Activated CD4-positive, alpha-beta T cell treated with anti-CD3 and anti-CD28 coated beads, Interleukin-2, amount 10 ng/mL, durations not matched to agents 7 days and 5 days (primary cell): ENCODE data around the gene WNT6. TPM values are rescaled to one million over a fixed set of nuclear protein-coding genes. Genes with fewer than 3 reads are reported as not detected.
A peak's percentile ranks its signal among the peaks of the same experiment; 100 is the strongest.
"Not testable (repeated sequence)": the region's sequence is repeated elsewhere in the genome, so short reads cannot be mapped to it uniquely, and the experiment has no call there.

Source experiments
- CTCF ChIA-PET: fragments of 350-600 bp; sonication (Branson Sonifier 250); formaldehyde crosslinking; loops from one replicate; lab custom pipeline; 2021; ENCODE audit warnings: antibody characterized with exemption; lab: Charles Lee
- POLR2A ChIA-PET: fragments of 350-600 bp; sonication (Branson Sonifier 250); formaldehyde crosslinking; loops from one replicate; lab custom pipeline; 2021; ENCODE audit warnings: antibody characterized with exemption; lab: Charles Lee
- DNase-seq: peaks from one replicate; pipeline ENCODE4 v3.0.0-alpha.2; 2020
- H3K27ac Mint-ChIP-seq: one replicate; pipeline ENCODE4 v1.8.0; 2021; ENCODE audit warnings: mild to moderate bottlenecking, moderate library complexity, mixed read lengths
- H3K27me3 Mint-ChIP-seq: one replicate; pipeline ENCODE4 v1.8.0; 2021; ENCODE audit warnings: mixed read lengths
- H3K36me3 Mint-ChIP-seq: one replicate; pipeline ENCODE4 v1.8.0; 2021; ENCODE audit warnings: low read depth, mixed read lengths
- H3K4me1 Mint-ChIP-seq: one replicate; pipeline ENCODE4 v1.8.0; 2021; ENCODE audit warnings: mixed read lengths
- H3K4me3 Mint-ChIP-seq: one replicate; pipeline ENCODE4 v1.8.0; 2021; ENCODE audit warnings: mild to moderate bottlenecking, moderate library complexity, mixed read lengths
- H3K9me3 Mint-ChIP-seq: one replicate; pipeline ENCODE4 v1.8.0; 2021; ENCODE audit warnings: mixed read lengths
- total RNA-seq, 2 experiments: library from RNA; stranded (reverse); gene quantifications; one replicate each; pipeline ENCODE4 v1.2.3, GENCODE V29; 2021

WNT6 gene
- total RNA-seq, 2 experiments from 2014 or later, result not detected

- Mint-ChIP-seq H3K27me3 (peaks cover 25% of the 10 kb centered on the region), H3K27ac (no peak overlapping the region)
- POLR2A ChIA-PET, result no interaction called here
Measured at GRCh38 chr2:218832520-218832919, 27.1 kb upstream of the WNT6 start.

GRCh38 chr2:218833023-218833609 lies 26.5 kb upstream of the WNT6 start:
- H3K27me3 Mint-ChIP-seq, result peaks cover 29% of the 10 kb centered on the region
- CTCF ChIA-PET, result interaction anchor here (1.0 kb wide), 1 partner anchor 15 kb away, joined by 5 read pairs; no protein-coding TSS in a partner anchor
- H3K4me3 Mint-ChIP-seq, result no peak overlapping the region
- H3K36me3 Mint-ChIP-seq, result no peaks in the 10 kb centered on the region
- peaks cover 5% of the 10 kb centered on the region for H3K9me3 Mint-ChIP-seq
- no peaks in the 10 kb centered on the region for H3K4me1 Mint-ChIP-seq
- DNase-seq, result no peak
- POLR2A ChIA-PET, result no interaction called here
- no peak overlapping the region for H3K27ac Mint-ChIP-seq

More at GRCh38 chr2:218832520-218832919, 27.1 kb upstream of the WNT6 start:
- CTCF ChIA-PET, result interaction anchor here (0.8 to 1.2 kb wide), 2 partner anchors 10 to 15 kb away, joined by 3 read pairs; no protein-coding TSS in a partner anchor
- Mint-ChIP-seq H3K9me3 (peaks cover 4% of the 10 kb centered on the region), H3K4me3 (no peak overlapping the region), H3K36me3 (no peaks in the 10 kb centered on the region), H3K4me1 (no peaks in the 10 kb centered on the region)
- no peak for DNase-seq

- POLR2A ChIA-PET, result no interaction called here
Measured at GRCh38 chr2:218834685-218835084, 24.9 kb upstream of the WNT6 start.

GRCh38 chr2:218837495-218837894 lies 22.1 kb upstream of the WNT6 start:
- no peak for DNase-seq
- Mint-ChIP-seq H3K4me1 (no peaks in the 10 kb centered on the region), H3K36me3 (no peaks in the 10 kb centered on the region), H3K27ac (no peak overlapping the region), H3K9me3 (peaks cover 5% of the 10 kb centered on the region), H3K4me3 (no peak overlapping the region), H3K27me3 (peaks cover 43% of the 10 kb centered on the region)
- ChIA-PET CTCF (interaction anchor here (1.3 to 1.4 kb wide), 2 partner anchors 10 to 127 kb away, joined by 3 to 5 read pairs; no protein-coding TSS in a partner anchor), POLR2A (no interaction called here)

More at GRCh38 chr2:218834685-218835084, 24.9 kb upstream of the WNT6 start:
- CTCF ChIA-PET, result interaction anchor here (0.5 to 0.9 kb wide), 2 partner anchors 10 to 13 kb away, joined by 3 to 7 read pairs; no protein-coding TSS in a partner anchor
- Mint-ChIP-seq H3K4me1 (no peaks in the 10 kb centered on the region), H3K4me3 (no peak overlapping the region), H3K9me3 (peaks cover 5% of the 10 kb centered on the region), H3K27me3 (peaks cover 40% of the 10 kb centered on the region), H3K27ac (no peak overlapping the region), H3K36me3 (no peaks in the 10 kb centered on the region)
- no peak for DNase-seq

GRCh38 chr2:218839430-218839829 lies 20.2 kb upstream of the WNT6 start:
- ChIA-PET CTCF (interaction anchor here (0.6 kb wide), 1 partner anchor 730 kb away, joined by 3 read pairs; no protein-coding TSS in a partner anchor), POLR2A (no interaction called here)
- Mint-ChIP-seq H3K27ac (no peak overlapping the region), H3K4me3 (no peak overlapping the region), H3K27me3 (peaks cover 46% of the 10 kb centered on the region), H3K36me3 (no peaks in the 10 kb centered on the region), H3K4me1 (no peaks in the 10 kb centered on the region), H3K9me3 (peaks cover 5% of the 10 kb centered on the region)
- no peak for DNase-seq

GRCh38 chr2:218839888-218840287 lies 19.7 kb upstream of the WNT6 start:
- POLR2A ChIA-PET, result no interaction called here
- CTCF ChIA-PET, result no interaction called here
- Mint-ChIP-seq H3K27ac (no peak overlapping the region), H3K9me3 (peaks cover 5% of the 10 kb centered on the region), H3K4me3 (no peak overlapping the region), H3K27me3 (peaks cover 43% of the 10 kb centered on the region), H3K36me3 (no peaks in the 10 kb centered on the region), H3K4me1 (no peaks in the 10 kb centered on the region)
- DNase-seq, result no peak

- POLR2A ChIA-PET, H3K36me3 Mint-ChIP-seq, H3K4me1 Mint-ChIP-seq, DNase-seq, H3K27ac Mint-ChIP-seq, H3K4me3 Mint-ChIP-seq, H3K9me3 Mint-ChIP-seq: not testable (repeated sequence)
- peaks cover 21% of the 10 kb centered on the region for H3K27me3 Mint-ChIP-seq
- CTCF ChIA-PET, result interaction anchor here (0.6 kb wide), 1 partner anchor 10 kb away, joined by 7 read pairs; no protein-coding TSS in a partner anchor
Measured at GRCh38 chr2:218844334-218844733, 15.3 kb upstream of the WNT6 start.

- H3K36me3 Mint-ChIP-seq, H3K4me1 Mint-ChIP-seq, H3K9me3 Mint-ChIP-seq, DNase-seq, POLR2A ChIA-PET, H3K4me3 Mint-ChIP-seq, H3K27ac Mint-ChIP-seq: not testable (repeated sequence)
- peaks cover 17% of the 10 kb centered on the region for H3K27me3 Mint-ChIP-seq
- CTCF ChIA-PET, result interaction anchor here (0.5 to 2.6 kb wide), 54 partner anchors 10 to 639 kb away, joined by 3 to 26 read pairs (median 4); partner anchors contain the start of genes BCS1L, CYP27A1, PRKAG3 and WNT6
Measured at GRCh38 chr2:218846963-218847362, 12.6 kb upstream of the WNT6 start.

GRCh38 chr2:218849721-218850120 lies 9.9 kb upstream of the WNT6 start:
- ChIA-PET CTCF (interaction anchor here (1.4 to 2.2 kb wide), 3 partner anchors 15 to 139 kb away, joined by 3 to 5 read pairs (median 4); no protein-coding TSS in a partner anchor), POLR2A (no interaction called here)
- Mint-ChIP-seq H3K27me3 (peaks cover 31% of the 10 kb centered on the region), H3K36me3 (no peaks in the 10 kb centered on the region), H3K4me1 (peaks cover 2% of the 10 kb centered on the region), H3K9me3 (no peaks in the 10 kb centered on the region), H3K27ac (no peak overlapping the region), H3K4me3 (no peak overlapping the region)
- no peak for DNase-seq

GRCh38 chr2:218850796-218851195 lies 8.8 kb upstream of the WNT6 start:
- Mint-ChIP-seq H3K4me3 (no peak overlapping the region), H3K27me3 (peaks cover 41% of the 10 kb centered on the region), H3K36me3 (no peaks in the 10 kb centered on the region), H3K9me3 (no peaks in the 10 kb centered on the region), H3K4me1 (peaks cover 2% of the 10 kb centered on the region), H3K27ac (no peak overlapping the region)
- ChIA-PET CTCF (interaction anchor here (1.1 to 2.3 kb wide), 5 partner anchors 14 to 140 kb away, joined by 3 to 13 read pairs (median 5); partner anchors contain the start of gene TTLL4), POLR2A (no interaction called here)
- DNase-seq, result no peak

- H3K4me3 Mint-ChIP-seq, result no peak overlapping the region
- no peak overlapping the region for H3K27ac Mint-ChIP-seq
- H3K36me3 Mint-ChIP-seq, result peaks cover 3% of the 10 kb centered on the region
- DNase-seq, result no peak
- peaks cover 2% of the 10 kb centered on the region for H3K4me1 Mint-ChIP-seq
- ChIA-PET POLR2A (no interaction called here), CTCF (interaction anchor here (1.1 to 2.3 kb wide), 6 partner anchors 14 to 141 kb away, joined by 3 to 13 read pairs (median 5); partner anchors contain the start of gene TTLL4)
- no peaks in the 10 kb centered on the region for H3K9me3 Mint-ChIP-seq
- peaks cover 46% of the 10 kb centered on the region for H3K27me3 Mint-ChIP-seq
Measured at GRCh38 chr2:218851286-218851685, 8.3 kb upstream of the WNT6 start.

GRCh38 chr2:218852911-218853667 lies 6.5 kb upstream of the WNT6 start:
- Mint-ChIP-seq H3K27me3 (peaks cover 61% of the 10 kb centered on the region), H3K27ac (no peak overlapping the region), H3K4me3 (no peak overlapping the region), H3K36me3 (peaks cover 3% of the 10 kb centered on the region), H3K4me1 (no peaks in the 10 kb centered on the region), H3K9me3 (no peaks in the 10 kb centered on the region)
- POLR2A ChIA-PET, result no interaction called here
- peak; percentile 53 for DNase-seq
- CTCF ChIA-PET, result interaction anchor here (0.8 to 2.0 kb wide), 6 partner anchors 11 to 194 kb away, joined by 3 to 12 read pairs (median 4); partner anchors contain the start of genes BCS1L and ZNF142
